Coronary artery (tissue), 2 donors: ENCODE data around the gene GPC6.

Experiments
- DNase-seq: peaks from one replicate; pipeline ENCODE4 v3.0.0-alpha.2; 2017; ENCODE audit warnings: low spot score
- H3K27ac ChIP-seq, 2 donors: fragments of 200-600 bp; sonication (generic); one replicate each; pipeline ENCODE4 v1.5.1; 2016 to 2019
- H3K4me3 ChIP-seq: fragments of 200-600 bp; sonication (generic); 2 replicates; pipeline ENCODE4 v1.5.1; 2016; ENCODE audit warnings: mild to moderate bottlenecking, moderate library complexity
- TF ChIP-seq, protein P1 (sequence below): fragments of 200-600 bp; sonication (generic); IDR thresholded peaks from one replicate; pipeline ENCODE4 v1.5.1; 2019; ENCODE audit warnings: antibody characterized with exemption

Gene GPC6

DNA sequence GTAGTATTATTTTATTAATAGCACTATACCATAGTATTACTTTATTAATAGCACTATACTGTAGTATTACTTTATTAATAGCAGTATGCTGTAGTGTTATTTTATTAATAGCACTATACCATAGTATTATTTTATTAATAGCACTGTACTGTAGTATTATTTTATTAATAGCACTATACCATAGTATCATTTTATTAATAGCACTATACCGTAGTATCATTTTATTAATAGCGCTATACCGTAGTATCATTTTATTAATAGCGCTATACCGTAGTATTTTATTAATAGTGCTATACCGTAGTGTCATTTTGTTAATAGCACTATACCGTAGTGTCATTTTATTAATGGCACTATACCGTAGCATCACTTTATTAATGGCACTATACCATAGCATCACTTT lies 191.8 kb downstream of the GPC6 start:
- H3K4me3 ChIP-seq: no peak overlapping the region
- H3K27ac ChIP-seq: no peak overlapping the region
- TF ChIP-seq, protein P1, sequence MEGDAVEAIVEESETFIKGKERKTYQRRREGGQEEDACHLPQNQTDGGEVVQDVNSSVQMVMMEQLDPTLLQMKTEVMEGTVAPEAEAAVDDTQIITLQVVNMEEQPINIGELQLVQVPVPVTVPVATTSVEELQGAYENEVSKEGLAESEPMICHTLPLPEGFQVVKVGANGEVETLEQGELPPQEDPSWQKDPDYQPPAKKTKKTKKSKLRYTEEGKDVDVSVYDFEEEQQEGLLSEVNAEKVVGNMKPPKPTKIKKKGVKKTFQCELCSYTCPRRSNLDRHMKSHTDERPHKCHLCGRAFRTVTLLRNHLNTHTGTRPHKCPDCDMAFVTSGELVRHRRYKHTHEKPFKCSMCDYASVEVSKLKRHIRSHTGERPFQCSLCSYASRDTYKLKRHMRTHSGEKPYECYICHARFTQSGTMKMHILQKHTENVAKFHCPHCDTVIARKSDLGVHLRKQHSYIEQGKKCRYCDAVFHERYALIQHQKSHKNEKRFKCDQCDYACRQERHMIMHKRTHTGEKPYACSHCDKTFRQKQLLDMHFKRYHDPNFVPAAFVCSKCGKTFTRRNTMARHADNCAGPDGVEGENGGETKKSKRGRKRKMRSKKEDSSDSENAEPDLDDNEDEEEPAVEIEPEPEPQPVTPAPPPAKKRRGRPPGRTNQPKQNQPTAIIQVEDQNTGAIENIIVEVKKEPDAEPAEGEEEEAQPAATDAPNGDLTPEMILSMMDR: no peak
- DNase-seq: no peak

DNA sequence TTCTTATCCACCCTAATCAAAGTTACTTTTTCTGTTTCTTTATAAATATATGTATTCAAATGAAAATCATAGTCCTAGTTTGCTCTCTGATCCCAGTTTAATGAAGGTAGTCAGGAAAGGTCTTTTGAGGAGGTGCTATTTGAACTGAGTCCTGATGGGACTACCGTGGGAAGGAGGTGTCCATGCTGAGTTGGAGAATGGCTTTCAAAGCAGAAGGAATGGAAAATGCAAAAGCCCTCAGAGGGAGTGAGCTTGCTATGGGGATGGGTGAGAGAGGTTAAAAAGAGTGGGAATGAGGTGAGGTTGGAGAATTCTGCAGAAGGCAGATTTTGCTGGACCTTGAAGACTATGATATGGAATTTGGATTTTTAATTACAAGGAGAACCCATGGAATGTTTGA lies 193.6 kb downstream of the GPC6 start:
- no peak overlapping the region for H3K27ac ChIP-seq
- DNase-seq: no peak
- TF ChIP-seq, protein P1: no peak
- no peak overlapping the region for H3K4me3 ChIP-seq

GRCh38 chr13:93420887-93421286 lies 194.3 kb downstream of the GPC6 start:
- TF ChIP-seq, protein P1: no peak
- DNase-seq: no peak
- H3K4me3 ChIP-seq: no peak overlapping the region
- H3K27ac ChIP-seq: no peak overlapping the region

GRCh38 chr13:93422980-93423543 lies 196.5 kb downstream of the GPC6 start:
- TF ChIP-seq, protein P1: no peak
- Histone ChIP-seq H3K4me3 (no peak overlapping the region), H3K27ac (no peak overlapping the region)
- DNase-seq: no peak

GRCh38 chr13:93425411-93425810 lies 198.8 kb downstream of the GPC6 start:
- no peak overlapping the region for H3K27ac ChIP-seq
- no peak overlapping the region for H3K4me3 ChIP-seq
- TF ChIP-seq, protein P1: no peak
- no peak for DNase-seq

DNA sequence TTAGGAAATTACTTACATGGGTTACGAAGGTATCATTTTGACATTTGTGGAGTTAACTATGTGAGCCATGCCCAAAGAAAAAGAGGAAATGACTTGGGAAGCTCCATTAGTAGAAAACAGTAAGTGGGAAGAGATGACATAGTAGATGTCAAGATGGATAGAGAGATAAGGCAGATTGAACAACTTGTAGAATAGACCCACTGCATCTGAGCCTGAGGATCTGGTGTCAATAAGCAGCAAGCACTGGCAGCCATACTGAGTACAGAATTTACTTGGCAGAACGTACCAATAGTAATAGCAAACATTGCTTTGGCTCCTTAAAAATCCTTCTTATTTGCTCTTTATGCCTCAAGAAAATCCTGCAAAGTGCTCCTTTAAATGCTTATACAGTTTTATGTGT lies 203.8 kb downstream of the GPC6 start:
- no peak overlapping the region for H3K4me3 ChIP-seq
- DNase-seq: no peak
- no peak overlapping the region for H3K27ac ChIP-seq
- TF ChIP-seq, protein P1: no peak

DNA sequence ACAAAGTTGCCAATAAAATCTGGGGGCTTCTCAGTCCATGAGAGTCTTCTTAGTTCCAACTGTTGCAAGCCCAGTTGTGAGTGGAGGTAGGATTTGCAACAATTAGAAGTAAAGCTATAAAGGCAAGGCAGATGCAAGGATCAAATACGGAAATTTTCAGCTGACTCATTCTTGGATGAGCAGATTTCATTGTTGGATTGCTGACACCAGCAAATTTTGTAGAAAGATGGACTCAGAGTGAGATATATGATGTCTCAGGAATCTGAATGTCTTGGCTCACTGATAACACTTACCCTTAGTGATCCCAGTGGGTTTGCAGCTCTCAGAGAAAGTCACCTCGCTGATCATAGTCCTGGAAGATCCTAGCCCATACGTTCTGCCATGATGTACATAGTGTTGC lies 209.0 kb downstream of the GPC6 start:
- Histone ChIP-seq H3K27ac (no peak overlapping the region), H3K4me3 (no peak overlapping the region)
- TF ChIP-seq, protein P1: no peak
- no peak for DNase-seq
